ENCODE data around the gene PUS7. TPM values are rescaled to one million over a fixed set of nuclear protein-coding genes. Genes with fewer than 3 reads are reported as not detected.

PUS7 gene, protein sequence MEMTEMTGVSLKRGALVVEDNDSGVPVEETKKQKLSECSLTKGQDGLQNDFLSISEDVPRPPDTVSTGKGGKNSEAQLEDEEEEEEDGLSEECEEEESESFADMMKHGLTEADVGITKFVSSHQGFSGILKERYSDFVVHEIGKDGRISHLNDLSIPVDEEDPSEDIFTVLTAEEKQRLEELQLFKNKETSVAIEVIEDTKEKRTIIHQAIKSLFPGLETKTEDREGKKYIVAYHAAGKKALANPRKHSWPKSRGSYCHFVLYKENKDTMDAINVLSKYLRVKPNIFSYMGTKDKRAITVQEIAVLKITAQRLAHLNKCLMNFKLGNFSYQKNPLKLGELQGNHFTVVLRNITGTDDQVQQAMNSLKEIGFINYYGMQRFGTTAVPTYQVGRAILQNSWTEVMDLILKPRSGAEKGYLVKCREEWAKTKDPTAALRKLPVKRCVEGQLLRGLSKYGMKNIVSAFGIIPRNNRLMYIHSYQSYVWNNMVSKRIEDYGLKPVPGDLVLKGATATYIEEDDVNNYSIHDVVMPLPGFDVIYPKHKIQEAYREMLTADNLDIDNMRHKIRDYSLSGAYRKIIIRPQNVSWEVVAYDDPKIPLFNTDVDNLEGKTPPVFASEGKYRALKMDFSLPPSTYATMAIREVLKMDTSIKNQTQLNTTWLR
- 10 to 100 TPM; 19.9 to 25.5 (median 21.7) TPM for total RNA-seq

- peaks cover 10 to 11% of the 10 kb centered on the region in 2 donors for H3K4me1 ChIP-seq
- DNase-seq = peak; percentile 89
- H3K36me3 ChIP-seq = no peaks in the 10 kb centered on the region
- intact Hi-C loops (cut with DNase I) = no loop called here
- WGBS, 2 donors = 0 to 1% methylated on average over 4 to 21 of the region's 96 CpGs
- no peaks in the 10 kb centered on the region for H3K9me3 ChIP-seq
- H3K27ac ChIP-seq = peak within 1 kb of the TSS; percentile 63 to 79 (median 78)
- TF ChIP-seq CTCF (IDR thresholded peaks at IDR 0.05) (peak in 2 of 6 experiments; percentile 6 to 11), POLR2A (IDR thresholded peaks at IDR 0.05) (peak in 1 of 2 donors; percentile 82)
- peak within 1 kb of the TSS; percentile 24 to 61 (median 40) for H3K4me3 ChIP-seq (replicated peaks in 1 of 3)
- H3K27me3 ChIP-seq = no peaks in the 10 kb centered on the region
These were observed at the start of gene PUS7 for GRCh38 chr7:105521717-105522463. PUS7 (minus strand) TSS chr7:105522271; CDS start chr7:105508512, 13,759 bp downstream.

DNA sequence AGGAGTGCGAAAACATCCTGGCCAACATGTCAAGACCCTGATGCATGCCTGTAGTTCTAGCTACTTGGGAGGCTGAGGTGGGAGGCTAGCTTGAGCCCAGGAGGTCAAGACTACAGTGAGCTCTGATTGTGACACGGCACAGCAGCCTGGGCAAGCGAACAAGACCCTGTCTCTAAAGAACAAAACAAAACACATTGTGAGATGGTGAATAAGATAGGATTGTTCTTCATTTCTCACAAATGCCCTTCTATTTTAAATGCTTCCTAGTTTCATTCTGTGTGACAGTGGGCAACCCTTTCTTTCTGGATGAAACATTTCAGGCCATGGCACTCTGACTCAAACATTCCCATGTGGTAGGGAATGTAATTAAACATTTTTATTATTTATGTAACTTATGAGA lies 45.8 kb upstream of the PUS7 start:
- Histone ChIP-seq H3K27me3 (no peaks in the 10 kb centered on the region), H3K4me1 (no peaks in the 10 kb centered on the region), H3K4me3 (replicated peaks in 1 of 3) (no peak overlapping the region), H3K27ac (no peak overlapping the region), H3K36me3 (peaks cover 0 to 23% of the 10 kb centered on the region in 2 donors), H3K9me3 (no peaks in the 10 kb centered on the region)
- DNase-seq = no peak
- intact Hi-C loops (cut with DNase I) = no loop called here
- TF ChIP-seq POLR2A (IDR thresholded peaks at IDR 0.05) (no peak), CTCF (IDR thresholded peaks at IDR 0.05) (no peak)
- 92% methylated on average over 3 of the region's 3 CpGs for WGBS, 2 donors

- H3K36me3 ChIP-seq = peaks cover 0 to 26% of the 10 kb centered on the region in 2 donors
- intact Hi-C loops (cut with DNase I) = no loop called here
- no peak for DNase-seq
- no peak overlapping the region for H3K27ac ChIP-seq
- TF ChIP-seq POLR2A (IDR thresholded peaks at IDR 0.05) (no peak), CTCF (IDR thresholded peaks at IDR 0.05) (no peak)
- no peak overlapping the region for H3K4me3 ChIP-seq (replicated peaks in 1 of 3)
- H3K27me3 ChIP-seq = no peaks in the 10 kb centered on the region
- H3K9me3 ChIP-seq = no peaks in the 10 kb centered on the region
- no peaks in the 10 kb centered on the region for H3K4me1 ChIP-seq
- WGBS, 2 donors = 74 to 84% methylated on average over 2 of the region's 2 CpGs
These were observed 45.0 kb upstream of the PUS7 start for GRCh38 chr7:105567024-105567423.

DNA sequence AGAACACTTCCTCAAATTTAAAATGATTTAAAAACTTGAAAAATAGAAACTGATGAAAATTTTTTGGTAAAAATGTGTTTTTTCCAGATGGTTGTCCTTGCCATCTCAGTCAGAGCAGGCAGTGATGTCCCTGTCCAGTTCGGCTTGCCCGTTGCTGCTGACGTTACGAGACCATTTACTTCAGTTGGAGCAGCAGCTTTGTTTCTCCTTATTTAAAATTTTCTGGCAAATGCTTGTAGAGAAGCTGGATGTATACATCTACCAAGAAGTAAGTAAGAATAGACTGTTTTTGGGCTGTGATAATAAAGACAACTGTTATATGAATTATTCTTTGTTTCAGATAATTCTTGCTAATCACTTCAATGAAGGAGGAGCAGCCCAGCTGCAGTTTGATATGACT lies 43.1 kb upstream of the PUS7 start:
- DNase-seq = no peak
- Histone ChIP-seq H3K4me1 (no peaks in the 10 kb centered on the region), H3K4me3 (replicated peaks in 1 of 3) (no peak overlapping the region), H3K9me3 (no peaks in the 10 kb centered on the region), H3K27ac (no peak overlapping the region), H3K36me3 (peaks cover 0 to 29% of the 10 kb centered on the region in 2 donors), H3K27me3 (no peaks in the 10 kb centered on the region)
- WGBS, 2 donors = 96 to 98% methylated on average over 4 of the region's 4 CpGs
- no peak for TF ChIP-seq CTCF (IDR thresholded peaks at IDR 0.05)
- intact Hi-C loops (cut with DNase I) = no loop called here
